ENCODE data around the gene CPNE4.

CPNE4 gene

DNA sequence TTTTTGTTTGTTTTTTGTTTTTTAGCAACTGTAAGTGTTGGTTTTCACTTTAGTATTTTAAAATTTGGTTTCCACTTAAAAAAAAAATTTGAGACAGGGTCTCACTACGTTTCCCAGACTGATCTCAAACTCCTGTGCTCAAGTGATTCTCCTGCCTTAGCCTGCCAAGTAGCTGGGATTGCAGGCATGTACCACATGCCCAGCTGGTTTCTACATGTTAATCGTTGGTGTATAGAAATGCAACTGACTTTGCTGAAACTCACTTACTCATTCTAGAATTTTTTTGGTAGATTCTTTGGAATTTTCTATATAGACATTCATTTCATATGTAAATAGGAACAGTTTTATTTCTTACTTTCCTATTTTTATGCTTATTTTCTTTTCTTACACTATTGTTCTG is 287.3 kb downstream of the CPNE4 start:
- Histone ChIP-seq H3K27ac (ENCODE audit: low read depth, low read length, severe bottlenecking) (no peak overlapping the region), H3K4me3 (ENCODE audit: extremely low read depth, insufficient read depth, low read length, poor library complexity, severe bottlenecking) (no peak overlapping the region), H3K36me3 (ENCODE audit: control insufficient read depth, insufficient read depth, low read length) (no peaks in the 10 kb centered on the region), H3K4me1 (ENCODE audit: control insufficient read depth, insufficient read depth, low read length, poor library complexity, severe bottlenecking) (no peaks in the 10 kb centered on the region), H3K9me3 (ENCODE audit: control insufficient read depth, low read length) (no peaks in the 10 kb centered on the region)
- WGBS, 2 experiments (ENCODE audit: insufficient coverage in 2 of 2) = 75 to 100% methylated on average over 1 of the region's 2 CpGs

DNA sequence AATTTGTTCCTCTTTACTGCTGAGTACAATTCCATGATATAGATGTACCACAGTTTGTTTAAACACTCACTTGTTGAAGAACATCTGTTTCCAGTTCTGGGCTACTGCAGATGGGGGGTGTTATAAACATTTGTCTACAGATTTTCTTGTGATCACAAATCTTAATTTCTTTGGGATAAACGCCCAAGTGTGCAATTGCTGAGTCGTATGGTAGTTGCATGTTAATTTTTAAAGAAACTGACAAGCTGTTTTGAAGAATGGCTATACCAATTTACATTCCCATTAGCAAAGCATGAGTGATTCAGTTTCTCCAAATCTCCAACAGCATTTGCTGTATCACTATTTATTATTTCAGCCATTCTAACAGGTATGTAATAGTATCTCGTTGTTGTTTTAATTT is 290.0 kb downstream of the CPNE4 start:
- Histone ChIP-seq H3K9me3 (ENCODE audit: control insufficient read depth, low read length) (no peaks in the 10 kb centered on the region), H3K4me1 (ENCODE audit: control insufficient read depth, insufficient read depth, low read length, poor library complexity, severe bottlenecking) (no peaks in the 10 kb centered on the region)
- WGBS, 2 experiments (ENCODE audit: insufficient coverage in 2 of 2) = no CpG with 5 or more reads among the region's 3 CpGs

DNA sequence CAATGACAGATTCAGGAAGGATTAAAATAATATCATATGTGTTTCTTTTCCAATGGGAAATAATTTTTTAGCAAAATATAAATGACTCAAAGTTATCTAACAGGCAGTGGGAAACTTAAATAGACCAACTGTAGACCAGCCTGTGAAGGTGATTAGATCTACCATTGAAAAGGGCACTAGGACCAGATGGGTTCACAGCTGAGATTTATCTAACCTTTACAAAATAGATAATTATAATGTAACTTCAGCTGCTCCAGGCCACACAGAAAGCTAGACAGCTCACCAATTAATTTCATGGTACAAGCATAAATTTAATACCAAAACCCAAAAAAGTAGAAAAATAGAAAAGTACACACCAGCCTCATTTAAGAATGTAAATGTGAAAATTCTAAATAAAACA is 291.7 kb downstream of the CPNE4 start:
- no peaks in the 10 kb centered on the region for H3K9me3 ChIP-seq (ENCODE audit: control insufficient read depth, low read length)
- H3K27ac ChIP-seq (ENCODE audit: low read depth, low read length, severe bottlenecking) = no peak overlapping the region
- H3K36me3 ChIP-seq (ENCODE audit: control insufficient read depth, insufficient read depth, low read length) = no peaks in the 10 kb centered on the region
- no peaks in the 10 kb centered on the region for H3K4me1 ChIP-seq (ENCODE audit: control insufficient read depth, insufficient read depth, low read length, poor library complexity, severe bottlenecking)
- H3K4me3 ChIP-seq (ENCODE audit: extremely low read depth, insufficient read depth, low read length, poor library complexity, severe bottlenecking) = no peak overlapping the region

More for the DNA sequence above, 290.0 kb downstream of the CPNE4 start:
- no peak overlapping the region for H3K4me3 ChIP-seq (ENCODE audit: extremely low read depth, insufficient read depth, low read length, poor library complexity, severe bottlenecking)
- no peak overlapping the region for H3K27ac ChIP-seq (ENCODE audit: low read depth, low read length, severe bottlenecking)
- H3K36me3 ChIP-seq (ENCODE audit: control insufficient read depth, insufficient read depth, low read length) = no peaks in the 10 kb centered on the region

DNA sequence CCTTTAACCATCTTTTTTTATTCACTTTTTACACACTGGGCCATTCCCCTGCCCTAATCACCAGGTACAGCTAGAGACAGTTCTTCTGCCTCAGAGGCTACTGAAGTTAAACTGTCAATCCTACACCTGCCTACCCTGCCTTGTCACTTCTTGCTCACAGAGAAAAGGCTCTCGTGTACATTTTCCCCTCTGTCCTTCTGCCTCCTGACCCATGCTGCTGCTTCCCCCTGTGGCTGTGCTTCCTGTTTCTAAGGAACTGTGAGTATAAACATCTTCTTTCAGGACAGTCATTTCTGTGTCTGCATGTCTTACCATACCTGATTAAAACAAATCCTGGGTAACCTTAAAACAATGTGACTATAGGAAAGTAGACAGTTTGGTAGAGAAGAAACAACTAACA is 295.6 kb downstream of the CPNE4 start:
- no peaks in the 10 kb centered on the region for H3K36me3 ChIP-seq (ENCODE audit: control insufficient read depth, insufficient read depth, low read length)
- no peaks in the 10 kb centered on the region for H3K9me3 ChIP-seq (ENCODE audit: control insufficient read depth, low read length)
- no peak overlapping the region for H3K27ac ChIP-seq (ENCODE audit: low read depth, low read length, severe bottlenecking)
- no peak overlapping the region for H3K4me3 ChIP-seq (ENCODE audit: extremely low read depth, insufficient read depth, low read length, poor library complexity, severe bottlenecking)
- WGBS, 2 experiments (ENCODE audit: insufficient coverage in 2 of 2) = 78% methylated on average over 1 of the region's 1 CpG; no CpG with 5 or more reads in 1 of the 2 experiments
- H3K4me1 ChIP-seq (ENCODE audit: control insufficient read depth, insufficient read depth, low read length, poor library complexity, severe bottlenecking) = no peaks in the 10 kb centered on the region

DNA sequence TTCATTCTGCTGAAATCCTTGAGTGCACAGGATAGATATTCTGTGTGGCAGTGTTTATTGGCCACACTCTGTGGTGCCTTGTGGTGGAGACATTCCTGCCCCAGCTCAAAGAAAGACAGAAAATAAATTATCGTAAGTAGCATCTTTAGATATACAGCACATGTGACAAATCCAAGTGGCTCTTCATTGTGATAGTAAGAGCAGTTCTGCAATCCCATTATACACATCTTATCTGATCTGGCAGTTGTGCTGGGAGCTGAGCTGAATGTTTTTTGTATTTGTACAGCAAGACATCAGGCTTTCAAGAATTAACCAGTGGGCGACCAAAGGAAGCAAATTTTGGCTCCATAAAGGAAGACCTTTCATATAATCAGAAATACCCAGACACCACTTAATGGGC is 296.7 kb downstream of the CPNE4 start:
- H3K27ac ChIP-seq (ENCODE audit: low read depth, low read length, severe bottlenecking) = no peak overlapping the region
- H3K36me3 ChIP-seq (ENCODE audit: control insufficient read depth, insufficient read depth, low read length) = no peaks in the 10 kb centered on the region
- H3K4me3 ChIP-seq (ENCODE audit: extremely low read depth, insufficient read depth, low read length, poor library complexity, severe bottlenecking) = no peak overlapping the region
- no peaks in the 10 kb centered on the region for H3K9me3 ChIP-seq (ENCODE audit: control insufficient read depth, low read length)
- H3K4me1 ChIP-seq (ENCODE audit: control insufficient read depth, insufficient read depth, low read length, poor library complexity, severe bottlenecking) = no peaks in the 10 kb centered on the region
- no CpG with 5 or more reads among the region's 2 CpGs for WGBS, 2 experiments (ENCODE audit: insufficient coverage in 2 of 2)

DNA sequence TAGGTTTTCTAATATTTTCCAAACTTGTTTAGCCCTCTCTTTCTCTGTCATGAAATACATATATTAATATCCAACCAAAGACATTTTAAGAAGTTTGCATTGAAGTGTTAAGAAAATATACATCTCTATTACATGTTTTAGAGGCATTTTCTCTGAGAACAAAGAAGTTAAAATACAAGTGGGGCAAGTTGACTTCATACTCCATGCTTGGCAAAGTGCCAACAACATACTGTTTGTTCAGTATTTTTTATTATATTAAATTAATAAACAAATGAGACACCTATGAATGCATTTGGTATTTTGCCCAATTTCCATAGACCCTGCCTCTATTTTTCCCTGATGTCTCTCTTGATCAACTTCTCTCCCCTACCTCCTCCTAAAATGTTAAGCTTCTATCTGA is 299.3 kb downstream of the CPNE4 start:
- Histone ChIP-seq H3K27ac (ENCODE audit: low read depth, low read length, severe bottlenecking) (no peak overlapping the region), H3K9me3 (ENCODE audit: control insufficient read depth, low read length) (no peaks in the 10 kb centered on the region), H3K36me3 (ENCODE audit: control insufficient read depth, insufficient read depth, low read length) (no peaks in the 10 kb centered on the region), H3K4me3 (ENCODE audit: extremely low read depth, insufficient read depth, low read length, poor library complexity, severe bottlenecking) (no peak overlapping the region), H3K4me1 (ENCODE audit: control insufficient read depth, insufficient read depth, low read length, poor library complexity, severe bottlenecking) (no peaks in the 10 kb centered on the region)

DNA sequence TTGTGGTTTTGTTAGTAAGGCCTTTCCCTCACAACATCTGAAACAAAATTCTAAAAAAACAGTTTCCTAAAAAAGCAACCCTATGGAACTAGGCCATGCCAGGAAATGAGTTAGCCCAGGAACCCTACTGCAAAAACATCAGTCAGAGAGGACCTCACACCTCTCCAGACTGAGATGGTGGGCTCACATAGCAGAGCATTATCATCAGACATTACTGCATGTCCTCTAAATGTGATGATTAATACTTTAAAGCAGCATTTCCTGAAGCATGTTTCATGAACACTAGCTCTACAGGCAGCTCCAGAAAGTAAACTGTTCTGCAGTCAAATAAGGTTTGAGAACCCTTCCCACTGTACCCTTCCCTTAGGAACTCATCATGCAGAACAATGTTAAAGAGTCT is 299.7 kb downstream of the CPNE4 start:
- Histone ChIP-seq H3K4me3 (ENCODE audit: extremely low read depth, insufficient read depth, low read length, poor library complexity, severe bottlenecking) (no peak overlapping the region), H3K4me1 (ENCODE audit: control insufficient read depth, insufficient read depth, low read length, poor library complexity, severe bottlenecking) (no peaks in the 10 kb centered on the region), H3K27ac (ENCODE audit: low read depth, low read length, severe bottlenecking) (no peak overlapping the region), H3K36me3 (ENCODE audit: control insufficient read depth, insufficient read depth, low read length) (no peaks in the 10 kb centered on the region), H3K9me3 (ENCODE audit: control insufficient read depth, low read length) (no peaks in the 10 kb centered on the region)

DNA sequence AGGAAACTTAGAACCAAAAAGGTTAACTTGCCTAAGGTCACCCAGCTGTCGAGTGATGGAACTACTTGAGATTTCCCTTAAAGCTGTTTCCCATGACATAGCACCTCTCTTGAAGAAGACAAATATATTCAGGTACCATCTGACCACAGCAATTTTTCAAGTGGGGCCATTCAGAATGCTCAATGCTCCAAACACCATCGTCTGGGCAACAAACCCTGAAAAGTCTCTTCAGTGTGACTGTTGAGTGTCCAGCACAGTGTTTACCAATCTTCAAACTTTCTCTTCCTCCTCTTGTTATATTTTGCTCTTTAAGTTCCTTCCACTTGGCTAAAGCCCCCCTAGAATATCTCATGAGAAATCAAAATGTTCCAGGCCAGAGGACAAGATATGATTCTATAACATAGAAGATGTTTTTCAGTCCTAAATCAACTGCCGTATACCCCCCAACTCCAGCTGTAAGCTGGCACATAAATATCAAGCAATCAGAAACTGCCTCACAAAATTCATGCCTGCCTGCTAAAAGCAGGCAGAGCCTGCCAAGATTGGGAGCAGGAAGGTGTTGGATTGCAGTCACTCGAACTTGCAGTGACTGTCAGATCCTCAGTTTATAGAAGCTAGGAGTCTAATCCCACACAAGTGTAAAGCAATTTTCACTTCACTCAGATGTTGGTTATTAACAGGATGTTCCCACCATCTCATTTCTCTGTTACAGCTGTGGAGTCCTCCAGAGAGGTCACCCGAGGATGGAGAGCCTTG is 301.6 kb downstream of the CPNE4 start:
- 87 to 97% methylated on average over 2 to 3 of the region's 5 CpGs for WGBS, 2 experiments (ENCODE audit: insufficient coverage in 2 of 2)
- H3K9me3 ChIP-seq (ENCODE audit: control insufficient read depth, low read length) = no peaks in the 10 kb centered on the region
- no peaks in the 10 kb centered on the region for H3K36me3 ChIP-seq (ENCODE audit: control insufficient read depth, insufficient read depth, low read length)
- H3K27ac ChIP-seq (ENCODE audit: low read depth, low read length, severe bottlenecking) = no peak overlapping the region
- H3K4me1 ChIP-seq (ENCODE audit: control insufficient read depth, insufficient read depth, low read length, poor library complexity, severe bottlenecking) = no peaks in the 10 kb centered on the region
- H3K4me3 ChIP-seq (ENCODE audit: extremely low read depth, insufficient read depth, low read length, poor library complexity, severe bottlenecking) = no peak overlapping the region

DNA sequence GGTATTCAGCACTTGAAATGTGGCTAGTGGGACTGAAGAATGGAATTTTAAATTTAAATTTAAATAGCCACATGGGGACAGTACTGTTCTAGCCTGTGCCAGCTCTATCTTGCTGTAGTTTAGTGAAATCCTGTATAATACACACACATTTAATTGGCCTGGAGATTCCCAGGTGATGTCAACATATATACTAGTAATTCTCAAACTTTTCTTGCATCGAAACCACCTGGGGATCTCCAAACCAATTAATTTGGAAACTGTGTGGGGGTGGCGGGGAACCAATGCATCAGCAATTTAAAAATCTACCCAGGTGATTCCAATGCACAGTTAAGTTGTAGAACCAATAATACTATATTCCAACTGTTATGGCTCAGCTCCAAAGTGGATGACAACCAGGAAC is 303.1 kb downstream of the CPNE4 start:
- WGBS, 2 experiments (ENCODE audit: insufficient coverage in 2 of 2) = 83 to 100% methylated on average over 1 of the region's 2 CpGs
- Histone ChIP-seq H3K4me1 (ENCODE audit: control insufficient read depth, insufficient read depth, low read length, poor library complexity, severe bottlenecking) (no peaks in the 10 kb centered on the region), H3K4me3 (ENCODE audit: extremely low read depth, insufficient read depth, low read length, poor library complexity, severe bottlenecking) (no peak overlapping the region), H3K27ac (ENCODE audit: low read depth, low read length, severe bottlenecking) (no peak overlapping the region), H3K9me3 (ENCODE audit: control insufficient read depth, low read length) (no peaks in the 10 kb centered on the region), H3K36me3 (ENCODE audit: control insufficient read depth, insufficient read depth, low read length) (no peaks in the 10 kb centered on the region)

DNA sequence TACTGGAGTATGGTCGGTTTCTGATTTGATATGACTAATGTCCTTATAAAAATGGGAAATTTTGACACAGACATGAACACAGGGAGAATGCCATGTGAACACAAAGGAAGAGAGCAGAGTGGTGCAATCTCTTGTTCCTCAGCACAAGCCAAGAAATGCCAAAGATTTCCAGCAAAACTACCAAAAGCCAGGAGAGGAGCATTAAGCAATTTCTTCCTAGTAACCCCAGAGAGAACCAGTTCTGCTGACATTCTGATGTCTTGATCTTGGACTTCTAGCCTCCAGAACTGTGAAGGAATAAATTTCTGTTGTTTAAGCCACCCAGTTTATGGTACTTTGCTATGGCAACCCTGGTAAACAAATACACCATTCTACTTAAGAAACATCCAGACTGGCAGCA is 304.2 kb downstream of the CPNE4 start:
- no peak overlapping the region for H3K27ac ChIP-seq (ENCODE audit: low read depth, low read length, severe bottlenecking)
- WGBS, 2 experiments (ENCODE audit: insufficient coverage in 2 of 2) = 83 to 100% methylated on average over 1 of the region's 1 CpG

DNA sequence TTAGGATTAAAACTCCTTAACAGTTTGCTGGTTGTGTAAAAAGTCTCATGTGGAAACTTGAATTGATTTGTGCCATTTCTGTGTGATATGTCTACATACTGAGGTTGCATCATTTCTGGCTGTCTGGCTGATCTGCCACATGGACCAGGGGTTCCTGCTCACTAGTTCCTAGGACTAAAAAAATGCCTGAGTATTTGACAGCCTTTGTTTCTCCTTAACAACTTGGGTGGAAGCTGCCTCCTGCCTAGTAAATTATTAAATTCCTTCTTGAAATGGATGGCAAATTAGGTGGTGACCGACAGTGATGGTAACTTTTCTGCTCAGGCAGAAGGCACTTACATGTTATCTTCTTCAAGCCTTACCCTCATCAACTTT is 305.2 kb downstream of the CPNE4 start:
- WGBS, 2 experiments (ENCODE audit: insufficient coverage in 2 of 2) = no CpG with 5 or more reads among the region's 1 CpG
- no peaks in the 10 kb centered on the region for H3K36me3 ChIP-seq (ENCODE audit: control insufficient read depth, insufficient read depth, low read length)
- H3K4me3 ChIP-seq (ENCODE audit: extremely low read depth, insufficient read depth, low read length, poor library complexity, severe bottlenecking) = no peak overlapping the region
- no peaks in the 10 kb centered on the region for H3K9me3 ChIP-seq (ENCODE audit: control insufficient read depth, low read length)
- no peaks in the 10 kb centered on the region for H3K4me1 ChIP-seq (ENCODE audit: control insufficient read depth, insufficient read depth, low read length, poor library complexity, severe bottlenecking)
- no peak overlapping the region for H3K27ac ChIP-seq (ENCODE audit: low read depth, low read length, severe bottlenecking)

More for the DNA sequence above, 304.2 kb downstream of the CPNE4 start:
- Histone ChIP-seq H3K9me3 (ENCODE audit: control insufficient read depth, low read length) (no peaks in the 10 kb centered on the region), H3K4me3 (ENCODE audit: extremely low read depth, insufficient read depth, low read length, poor library complexity, severe bottlenecking) (no peak overlapping the region), H3K36me3 (ENCODE audit: control insufficient read depth, insufficient read depth, low read length) (no peaks in the 10 kb centered on the region), H3K4me1 (ENCODE audit: control insufficient read depth, insufficient read depth, low read length, poor library complexity, severe bottlenecking) (no peaks in the 10 kb centered on the region)
